GM23338 (cell line): Measurements from ENCODE around the gene AKR1B1. TPM values are rescaled to one million over a fixed set of nuclear protein-coding genes. Genes with fewer than 3 reads are reported as not detected.

ENCODE experiments used
- ATAC-seq: fragments of 200-7000 bp; cut with Tn5 transposase; 3 replicates; pipeline ENCODE4 v1.9.1; 2020
- DNase-seq: peaks from one replicate; pipeline ENCODE4 v3.0.0-alpha.2; 2015; ENCODE audit warnings: low spot score
- H2AFZ ChIP-seq: fragments of 200-600 bp; sonication (generic); 2 replicates; pipeline ENCODE4 v1.8.0; 2016; ENCODE audit warnings: antibody characterized with exemption, mild to moderate bottlenecking, moderate library complexity
- H3F3A ChIP-seq: fragments of 200-600 bp; sonication (generic); replicated peaks from 2 replicates; pipeline ENCODE4 v1.8.0; 2017; ENCODE audit warnings: antibody characterized with exemption, mixed run types, low read depth
- H3K27ac ChIP-seq: fragments of 200-600 bp; sonication (generic); 2 replicates; pipeline ENCODE4 v1.6.1; 2016; ENCODE audit warnings: low read depth
- H3K27me3 ChIP-seq: fragments of 200-600 bp; sonication (generic); 2 replicates; pipeline ENCODE4 v1.8.0; 2016; ENCODE audit warnings: mild to moderate bottlenecking, mixed run types, moderate library complexity; ENCODE audit not compliant: insufficient read depth
- H3K36me3 ChIP-seq: fragments of 200-600 bp; sonication (generic); 2 replicates; pipeline ENCODE4 v1.8.0; 2016; ENCODE audit warnings: mild to moderate bottlenecking; ENCODE audit not compliant: insufficient read depth
- H3K4me1 ChIP-seq: fragments of 200-600 bp; sonication (generic); 2 replicates; pipeline ENCODE4 v1.8.0; 2016; ENCODE audit warnings: mild to moderate bottlenecking, moderate library complexity; ENCODE audit not compliant: insufficient read depth
- H3K4me2 ChIP-seq: fragments of 200-600 bp; sonication (generic); 2 replicates; pipeline ENCODE4 v1.7.1; 2017; ENCODE audit warnings: mixed run types
- H3K4me3 ChIP-seq: fragments of 200-600 bp; sonication (generic); 2 replicates; pipeline ENCODE4 v1.6.1; 2016; ENCODE audit warnings: mixed run types
- H3K79me2 ChIP-seq: fragments of 200-600 bp; sonication (generic); replicated peaks from 2 replicates; pipeline ENCODE4 v1.8.0; 2017; ENCODE audit warnings: mild to moderate bottlenecking; ENCODE audit not compliant: insufficient read depth
- H3K9me2 ChIP-seq: fragments of 200-600 bp; sonication (generic); 2 replicates; pipeline ENCODE4 v1.8.0; 2017; ENCODE audit not compliant: insufficient read depth
- H4K20me1 ChIP-seq: fragments of 200-600 bp; sonication (generic); replicated peaks from 2 replicates; pipeline ENCODE4 v1.8.0; 2017; ENCODE audit warnings: mild to moderate bottlenecking; ENCODE audit not compliant: insufficient read depth
- H3K27ac Mint-ChIP-seq: 2 replicates; pipeline ENCODE4 v1.8.0; 2020; ENCODE audit warnings: inconsistent platforms, mild to moderate bottlenecking, moderate library complexity, mixed read lengths
- H3K27me3 Mint-ChIP-seq: 3 replicates; pipeline ENCODE4 v1.8.0; 2022; ENCODE audit warnings: low read depth, mild to moderate bottlenecking, moderate library complexity, mixed read lengths, inconsistent platforms; ENCODE audit not compliant: insufficient read depth, poor library complexity
- H3K36me3 Mint-ChIP-seq: 3 replicates; pipeline ENCODE4 v1.8.0; 2021; ENCODE audit warnings: low read depth, mild to moderate bottlenecking, inconsistent platforms, moderate library complexity, mixed read lengths
- H3K4me1 Mint-ChIP-seq: 3 replicates; pipeline ENCODE4 v1.8.0; 2020; ENCODE audit warnings: mild to moderate bottlenecking, inconsistent platforms, mixed read lengths
- H3K4me3 Mint-ChIP-seq: 3 replicates; pipeline ENCODE4 v1.8.0; 2021; ENCODE audit warnings: moderate library complexity, mild to moderate bottlenecking, inconsistent platforms, mixed read lengths
- H3K9me3 Mint-ChIP-seq: 3 replicates; pipeline ENCODE4 v1.8.0; 2020; ENCODE audit warnings: moderate library complexity, mild to moderate bottlenecking, inconsistent platforms, mixed read lengths
- CREB1 ChIP-seq: fragments of 250-450 bp; sonication (Bioruptor Pico); IDR thresholded peaks from 2 replicates; pipeline ENCODE4 v1.5.0; 2020; ENCODE audit warnings: low read depth, mild to moderate bottlenecking, moderate library complexity
- EZH2 ChIP-seq: fragments of 200-600 bp; sonication (generic); IDR thresholded peaks from one replicate; pipeline ENCODE4 v1.8.0; 2017; ENCODE audit warnings: antibody characterized with exemption, mild to moderate bottlenecking, low read depth; ENCODE audit not compliant: unreplicated experiment
- EZH2phosphoT487 ChIP-seq: fragments of 200-600 bp; sonication (generic); IDR thresholded peaks from one replicate; pipeline ENCODE4 v1.8.1; 2018; ENCODE audit warnings: antibody characterized with exemption; ENCODE audit not compliant: unreplicated experiment
- JUNB ChIP-seq: IDR thresholded peaks from one replicate; pipeline ENCODE4 v1.6.1; 2016; ENCODE audit warnings: antibody characterized with exemption; ENCODE audit not compliant: unreplicated experiment
- NANOG ChIP-seq: IDR thresholded peaks from 2 replicates; pipeline ENCODE4 v1.6.1; 2016; ENCODE audit warnings: antibody characterized with exemption, borderline replicate concordance
- POLR2AphosphoS5 ChIP-seq: IDR thresholded peaks from 2 replicates; pipeline ENCODE4 v1.6.1; 2016; ENCODE audit warnings: antibody characterized with exemption, low read depth
- REST ChIP-seq: IDR thresholded peaks from one replicate; pipeline ENCODE4 v1.6.1; 2018; ENCODE audit warnings: antibody characterized with exemption; ENCODE audit not compliant: unreplicated experiment
- STAT1 ChIP-seq: IDR thresholded peaks from one replicate; pipeline ENCODE4 v1.6.1; 2016; ENCODE audit warnings: antibody characterized with exemption; ENCODE audit not compliant: unreplicated experiment
- ZNF331 ChIP-seq: fragments of 250-450 bp; sonication (Bioruptor Pico); IDR thresholded peaks from 2 replicates; pipeline ENCODE4 v1.5.0; 2020; ENCODE audit warnings: low read depth, mild to moderate bottlenecking, moderate library complexity
- polyA plus RNA-seq: library from polyadenylated mRNA; unstranded; fragments of >200 nt; fragmentation: Nextera tagmentation; extraction: Ambion mirVana; gene quantifications from 2 replicates; pipeline ENCODE4 v1.2.1, GENCODE V29; 2016
- total RNA-seq: library from RNA; depleted of rRNA; stranded (reverse); fragments of >200 nt; shearing (Covaris generic); gene quantifications from 2 replicates; pipeline ENCODE4 v1.2.3, GENCODE V29; 2014
- TF ChIP-seq, protein P1 (sequence below): IDR thresholded peaks from 2 replicates; pipeline ENCODE4 v1.6.1; 2016; ENCODE audit warnings: antibody characterized with exemption
- TF ChIP-seq, protein P2 (sequence below), 2 experiments: fragments of 200-600 bp in 1 of 2; sonication (generic) in 1 of 2; conservative IDR thresholded peaks; 2 replicates each; pipeline versions ENCODE4 v1.5.1 to v1.6.1; 2016 to 2017; ENCODE audit warnings: antibody characterized with exemption in 2 of 2, low read depth in 2 of 2, mild to moderate bottlenecking in 2 of 2, moderate library complexity in 1 of 2

Gene AKR1B1
- total and polyA plus RNA-seq, 2 experiments from 2014 or later, result 132 to 154 TPM

DNA sequence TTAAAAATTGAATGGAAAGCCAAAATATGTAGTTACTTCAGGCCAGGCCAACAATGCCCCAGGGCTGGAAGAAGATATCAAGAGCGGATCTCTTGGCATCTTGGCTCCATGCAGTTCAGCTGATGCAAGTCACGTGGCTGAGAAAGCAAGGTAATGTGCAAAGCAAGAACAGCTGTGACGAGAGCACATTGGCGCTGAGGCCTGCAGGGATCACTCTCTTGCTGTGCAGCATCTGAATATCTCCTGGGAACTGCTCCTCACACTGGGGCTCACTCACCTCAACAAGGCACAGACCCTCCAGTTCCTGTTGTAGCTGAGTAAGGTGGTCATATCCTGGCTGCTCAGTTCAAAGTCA is 14.0 kb downstream of the AKR1B1 start:
- Histone ChIP-seq H3K4me2 (no peak overlapping the region), H3K4me3 (no peak overlapping the region), H2AFZ (no peak overlapping the region), H3K27me3 (no peaks in the 10 kb centered on the region), H3K27ac (no peak overlapping the region), H3K9me2 (no peaks in the 10 kb centered on the region), H4K20me1 (peaks cover 3% of the 10 kb centered on the region; the same call in 1 of the 2 replicates), H3K79me2 (no peaks in the 10 kb centered on the region), H3F3A (no peaks in the 10 kb centered on the region), H3K4me1 (no peaks in the 10 kb centered on the region), H3K36me3 (peaks cover 38% of the 10 kb centered on the region)
- Mint-ChIP-seq H3K4me3 (no peak overlapping the region), H3K9me3 (no peaks in the 10 kb centered on the region), H3K36me3 (peaks cover 94% of the 10 kb centered on the region), H3K27ac (no peak overlapping the region), H3K4me1 (no peaks in the 10 kb centered on the region), H3K27me3 (peaks cover 4% of the 10 kb centered on the region)
- no peak for TF ChIP-seq EZH2
- TF ChIP-seq POLR2AphosphoS5, result no peak
- no peak for TF ChIP-seq CREB1 (CRISPR knock-in tag)
- no peak for TF ChIP-seq EZH2phosphoT487
- no peak for TF ChIP-seq ZNF331 (CRISPR knock-in tag)
- TF ChIP-seq, protein P1, sequence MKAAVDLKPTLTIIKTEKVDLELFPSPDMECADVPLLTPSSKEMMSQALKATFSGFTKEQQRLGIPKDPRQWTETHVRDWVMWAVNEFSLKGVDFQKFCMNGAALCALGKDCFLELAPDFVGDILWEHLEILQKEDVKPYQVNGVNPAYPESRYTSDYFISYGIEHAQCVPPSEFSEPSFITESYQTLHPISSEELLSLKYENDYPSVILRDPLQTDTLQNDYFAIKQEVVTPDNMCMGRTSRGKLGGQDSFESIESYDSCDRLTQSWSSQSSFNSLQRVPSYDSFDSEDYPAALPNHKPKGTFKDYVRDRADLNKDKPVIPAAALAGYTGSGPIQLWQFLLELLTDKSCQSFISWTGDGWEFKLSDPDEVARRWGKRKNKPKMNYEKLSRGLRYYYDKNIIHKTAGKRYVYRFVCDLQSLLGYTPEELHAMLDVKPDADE, result no peak
- TF ChIP-seq NANOG, result no peak
- TF ChIP-seq JUNB, result no peak
- TF ChIP-seq, protein P2, sequence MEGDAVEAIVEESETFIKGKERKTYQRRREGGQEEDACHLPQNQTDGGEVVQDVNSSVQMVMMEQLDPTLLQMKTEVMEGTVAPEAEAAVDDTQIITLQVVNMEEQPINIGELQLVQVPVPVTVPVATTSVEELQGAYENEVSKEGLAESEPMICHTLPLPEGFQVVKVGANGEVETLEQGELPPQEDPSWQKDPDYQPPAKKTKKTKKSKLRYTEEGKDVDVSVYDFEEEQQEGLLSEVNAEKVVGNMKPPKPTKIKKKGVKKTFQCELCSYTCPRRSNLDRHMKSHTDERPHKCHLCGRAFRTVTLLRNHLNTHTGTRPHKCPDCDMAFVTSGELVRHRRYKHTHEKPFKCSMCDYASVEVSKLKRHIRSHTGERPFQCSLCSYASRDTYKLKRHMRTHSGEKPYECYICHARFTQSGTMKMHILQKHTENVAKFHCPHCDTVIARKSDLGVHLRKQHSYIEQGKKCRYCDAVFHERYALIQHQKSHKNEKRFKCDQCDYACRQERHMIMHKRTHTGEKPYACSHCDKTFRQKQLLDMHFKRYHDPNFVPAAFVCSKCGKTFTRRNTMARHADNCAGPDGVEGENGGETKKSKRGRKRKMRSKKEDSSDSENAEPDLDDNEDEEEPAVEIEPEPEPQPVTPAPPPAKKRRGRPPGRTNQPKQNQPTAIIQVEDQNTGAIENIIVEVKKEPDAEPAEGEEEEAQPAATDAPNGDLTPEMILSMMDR (conservative IDR thresholded peaks at IDR 0.05; ENCODE audit: low read depth in 2 of 2), result no peak
- TF ChIP-seq STAT1, result no peak
- no peak for TF ChIP-seq REST
- no peak for ATAC-seq
- DNase-seq, result no peak
